Measurements from ENCODE around the gene EPG5. TPM values are rescaled to one million over a fixed set of nuclear protein-coding genes. Genes with fewer than 3 reads are reported as not detected.

Gene EPG5
- total and polyA plus RNA-seq, 2 of the 4 experiments (the other 2 are of a cell fraction) = 37.3 to 114 TPM

- WGBS, 2 experiments (ENCODE audit: extremely low coverage in 2 of 2, insufficient read length in 1 of 2) = no CpG with 5 or more reads among the region's 3 CpGs
Observed at GRCh38 chr18:45991788-45992187, 24.7 kb upstream of the EPG5 start.

More at GRCh38 chr18:45991788-45992187, 24.7 kb upstream of the EPG5 start:
- no peaks in the 10 kb centered on the region for H3K27me3 ChIP-seq (ENCODE audit: control insufficient read depth, insufficient read depth, low read length)
- H4K91ac ChIP-seq (ENCODE audit: insufficient read depth, low read depth, low read length) = peak overlapping the region; percentile 19; the same call in 1 of the 2 replicates
- H3K9ac ChIP-seq (ENCODE audit: low read depth, low read length) = no peak overlapping the region
- no peak overlapping the region for H2AK5ac ChIP-seq (ENCODE audit: low read depth, low read length)
- H4K8ac ChIP-seq (ENCODE audit: low read depth in 2 of 2, low read length in 2 of 2) = no peak overlapping the region
- dilution Hi-C loops (cut with HindIII; ENCODE audit: low sequenced_read_pairs, unreplicated experiment) = no loop called here
- no peak overlapping the region for H3K27ac ChIP-seq (ENCODE audit: insufficient read depth, low read length)
- H2BK120ac ChIP-seq (ENCODE audit: low read depth, low read length) = 0 out of 2 replicates have a peak overlapping the region, but pooled peaks have one; percentile 13
- H3K9me1 ChIP-seq (ENCODE audit: insufficient read depth, low read length) = 0 out of 2 replicates have a peak, but pooled peaks cover 4% of the 10 kb centered on the region
- H2AK9ac ChIP-seq (replicated peaks; ENCODE audit: low read depth, low read length, poor library complexity) = no peak overlapping the region
- POLR2A ChIA-PET (ENCODE audit: unreplicated experiment) = no interaction called here
- no peaks in the 10 kb centered on the region; the same call in 1 of the 2 replicates for H4K20me1 ChIP-seq (ENCODE audit: insufficient read depth, low read length)
- peak overlapping the region; percentile 2; the same call in 2 of the 3 replicates for H2BK15ac ChIP-seq (ENCODE audit: low read depth, low read length)
- H4K5ac ChIP-seq (ENCODE audit: low read depth, low read length) = no peak overlapping the region
- no peak for TF ChIP-seq FOS (IDR thresholded peaks at IDR 0.05; ENCODE audit: low read depth, low read length)
- no peak for TF ChIP-seq CTCF (conservative IDR thresholded peaks at IDR 0.05; ENCODE audit: low read depth, low read length)
- TF ChIP-seq CHD1 (IDR thresholded peaks at IDR 0.05; ENCODE audit: low read depth, low read length) = no peak
- TF ChIP-seq RAD21 (IDR thresholded peaks at IDR 0.05; ENCODE audit: low read length) = no peak
- no peak for TF ChIP-seq ELK1 (IDR thresholded peaks at IDR 0.05; ENCODE audit: borderline replicate concordance, low read depth, low read length)
- TF ChIP-seq MAFK (IDR thresholded peaks at IDR 0.05; ENCODE audit: low read depth, low read length) = no peak
- TF ChIP-seq USF2 (IDR thresholded peaks at IDR 0.05; ENCODE audit: low read depth, low read length) = no peak
- no peak for TF ChIP-seq CEBPB (IDR thresholded peaks at IDR 0.05; ENCODE audit: low read depth, low read length)
- TF ChIP-seq RCOR1 (IDR thresholded peaks at IDR 0.05; ENCODE audit: insufficient replicate concordance, low read length) = no peak
- no peak for TF ChIP-seq RFX5 (IDR thresholded peaks at IDR 0.05; ENCODE audit: low read depth, low read length)
- no peak for TF ChIP-seq POLR2A (IDR thresholded peaks at IDR 0.05; ENCODE audit: low read depth, low read length)
- no peak for TF ChIP-seq MAZ (IDR thresholded peaks at IDR 0.05; ENCODE audit: borderline replicate concordance, low read depth, low read length)
- no peak for TF ChIP-seq BHLHE40 (IDR thresholded peaks at IDR 0.05; ENCODE audit: low read depth, low read length)
- TF ChIP-seq SMC3 (IDR thresholded peaks at IDR 0.05; ENCODE audit: low read depth, low read length) = no peak
- no peak for TF ChIP-seq MXI1 (IDR thresholded peaks at IDR 0.05; ENCODE audit: borderline replicate concordance, low read depth, low read length)
- no peak for TF ChIP-seq NFE2L2 (IDR thresholded peaks at IDR 0.05; ENCODE audit: low read depth, low read length)
- intact Hi-C loops (cut with micrococcal nuclease) = no loop called here
- no peaks in the 10 kb centered on the region for H3K9me3 ChIP-seq (ENCODE audit: control insufficient read depth, insufficient read depth, low read length)
- H3K79me1 ChIP-seq (ENCODE audit: low read depth in 1 of 2, low read length in 2 of 2) = no peaks in the 10 kb centered on the region
- H3K18ac ChIP-seq (ENCODE audit: low read depth, low read length) = no peak overlapping the region
- CTCF ChIA-PET = no interaction called here
- ATAC-seq (ENCODE audit: low read depth) = no peak
- H3K4me2 ChIP-seq (ENCODE audit: low read depth, low read length) = no peak overlapping the region
- H2BK5ac ChIP-seq (ENCODE audit: low read depth, low read length, poor library complexity, severe bottlenecking) = no peak overlapping the region
- H3K4ac ChIP-seq (ENCODE audit: low read depth, low read length) = peak overlapping the region; percentile 16; the same call in 1 of the 2 replicates
- peaks cover 11% of the 10 kb centered on the region for H3K36me3 ChIP-seq (ENCODE audit: control insufficient read depth, insufficient read depth, low read length)
- H3K4me1 ChIP-seq (ENCODE audit: control insufficient read depth, insufficient read depth, low read length) = peaks cover 4% of the 10 kb centered on the region
- no TSS peak for BruUV-seq (replicated peaks)
- H2BK20ac ChIP-seq (ENCODE audit: low read depth, low read length) = no peak overlapping the region; the same call in 1 of the 2 replicates
- no peak overlapping the region for H3K23ac ChIP-seq (ENCODE audit: low read depth, low read length)
- no peak overlapping the region for H3K56ac ChIP-seq (ENCODE audit: extremely low read depth, insufficient read depth, low read length)
- no peak overlapping the region for H3K4me3 ChIP-seq (ENCODE audit: insufficient read depth, low read depth, low read length)
- no peak overlapping the region for H3K14ac ChIP-seq (replicated peaks; ENCODE audit: low read depth, low read length)
- H2AFZ ChIP-seq (replicated peaks; ENCODE audit: low read length, poor library complexity) = no peak overlapping the region
- no peak for DNase-seq
- in situ Hi-C loops (cut with MboI; ENCODE audit: low sequenced_read_pairs) = no loop called here

All from IMR-90 (cell line).